Upper lobe of left lung (tissue), 4 donors: Measurements from ENCODE around the gene FTO.

Experiments used
- EP300 ChIP-seq, 4 donors: sonication (generic); formaldehyde crosslinking; IDR thresholded peaks; one replicate each; pipeline ENCODE4 v1.5.1; 2017; ENCODE audit warnings: antibody characterized with exemption in 4 of 4, control low read depth in 2 of 4
- POLR2A ChIP-seq, 4 donors: fragments of 450-650 bp; IDR thresholded peaks; one replicate each; pipeline ENCODE4 v1.5.1; 2016 to 2017; ENCODE audit warnings: antibody characterized with exemption in 4 of 4, mild to moderate bottlenecking in 2 of 4
- POLR2AphosphoS5 ChIP-seq, 2 donors: sonication (generic); formaldehyde crosslinking; IDR thresholded peaks; one replicate each; pipeline ENCODE4 v1.5.1; 2017; ENCODE audit warnings: antibody characterized with exemption in 2 of 2
- TF ChIP-seq, protein P1 (sequence below), 6 experiments: fragments of 450-650 bp in 4 of 6; fragments of 200-600 bp in 2 of 6; sonication (generic) in 2 of 6; IDR thresholded peaks; one replicate each; pipeline ENCODE4 v1.5.1; 2016 to 2019; ENCODE audit warnings: antibody characterized with exemption in 6 of 6

DNA sequence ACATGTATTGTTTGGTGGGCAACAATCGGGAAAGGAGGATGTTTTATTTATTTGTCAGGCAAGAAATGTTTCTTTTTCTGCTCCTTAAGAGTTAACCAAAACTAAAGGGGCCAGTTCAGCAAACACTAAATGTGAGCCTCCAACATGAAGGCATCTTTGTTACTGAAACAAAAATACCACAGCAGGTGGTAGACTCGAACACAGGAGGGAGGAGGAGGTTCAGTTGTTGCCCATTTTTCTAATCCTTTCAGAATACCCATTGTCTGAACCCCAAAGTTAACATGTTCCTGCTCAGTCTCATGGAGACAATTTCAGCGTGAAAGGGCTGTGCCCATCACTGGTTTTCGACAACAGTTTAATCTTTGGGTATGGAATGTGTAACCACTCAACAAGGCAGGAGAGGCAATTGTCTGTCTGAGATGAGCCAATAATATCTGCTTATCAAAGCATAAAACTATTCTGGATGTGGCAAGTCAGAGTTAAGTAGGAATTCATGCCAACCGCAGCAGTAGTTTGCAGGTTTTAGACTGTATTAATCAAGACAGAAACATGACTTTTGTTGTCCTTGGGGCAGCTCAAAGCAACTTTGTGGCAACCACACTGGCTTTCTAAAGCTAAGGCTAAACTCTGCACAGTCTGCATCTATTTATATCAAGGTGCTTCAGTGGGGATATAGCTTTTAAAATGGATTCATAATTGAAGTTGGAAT lies 211.7 kb downstream of the FTO start:
- TF ChIP-seq, protein P1, sequence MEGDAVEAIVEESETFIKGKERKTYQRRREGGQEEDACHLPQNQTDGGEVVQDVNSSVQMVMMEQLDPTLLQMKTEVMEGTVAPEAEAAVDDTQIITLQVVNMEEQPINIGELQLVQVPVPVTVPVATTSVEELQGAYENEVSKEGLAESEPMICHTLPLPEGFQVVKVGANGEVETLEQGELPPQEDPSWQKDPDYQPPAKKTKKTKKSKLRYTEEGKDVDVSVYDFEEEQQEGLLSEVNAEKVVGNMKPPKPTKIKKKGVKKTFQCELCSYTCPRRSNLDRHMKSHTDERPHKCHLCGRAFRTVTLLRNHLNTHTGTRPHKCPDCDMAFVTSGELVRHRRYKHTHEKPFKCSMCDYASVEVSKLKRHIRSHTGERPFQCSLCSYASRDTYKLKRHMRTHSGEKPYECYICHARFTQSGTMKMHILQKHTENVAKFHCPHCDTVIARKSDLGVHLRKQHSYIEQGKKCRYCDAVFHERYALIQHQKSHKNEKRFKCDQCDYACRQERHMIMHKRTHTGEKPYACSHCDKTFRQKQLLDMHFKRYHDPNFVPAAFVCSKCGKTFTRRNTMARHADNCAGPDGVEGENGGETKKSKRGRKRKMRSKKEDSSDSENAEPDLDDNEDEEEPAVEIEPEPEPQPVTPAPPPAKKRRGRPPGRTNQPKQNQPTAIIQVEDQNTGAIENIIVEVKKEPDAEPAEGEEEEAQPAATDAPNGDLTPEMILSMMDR (IDR thresholded peaks at IDR 0.05): no peak
- TF ChIP-seq POLR2AphosphoS5 (IDR thresholded peaks at IDR 0.05): no peak
- no peak for TF ChIP-seq EP300 (IDR thresholded peaks at IDR 0.05)
- TF ChIP-seq POLR2A (IDR thresholded peaks at IDR 0.05): no peak
